Vagina (tissue), 2 donors: ENCODE measurements around the gene FCF1.

Source experiments
- CTCF ChIP-seq, 3 experiments: fragments of 450-650 bp in 2 of 3; fragments of 200-600 bp in 1 of 3; sonication (generic) in 1 of 3; IDR thresholded peaks; one replicate each; pipeline ENCODE4 v1.5.1; 2017 to 2019; ENCODE audit warnings: antibody characterized with exemption in 3 of 3, mild to moderate bottlenecking in 2 of 3, moderate library complexity in 2 of 3
- POLR2A ChIP-seq, 2 donors: fragments of 450-650 bp; IDR thresholded peaks; one replicate each; pipeline ENCODE4 v1.6.1; 2017; ENCODE audit warnings: antibody characterized with exemption in 2 of 2, mild to moderate bottlenecking in 2 of 2, moderate library complexity in 2 of 2
- POLR2AphosphoS5 ChIP-seq, 2 donors: sonication (generic); formaldehyde crosslinking; IDR thresholded peaks; one replicate each; pipeline ENCODE4 v1.9.0; 2017; ENCODE audit warnings: antibody characterized with exemption in 2 of 2, mild to moderate bottlenecking in 2 of 2, low read depth in 1 of 2; ENCODE audit not compliant: insufficient read depth in 1 of 2

- TF ChIP-seq CTCF (IDR thresholded peaks at IDR 0.05) (no peak), POLR2A (IDR thresholded peaks at IDR 0.05) (no peak), POLR2AphosphoS5 (IDR thresholded peaks at IDR 0.05; ENCODE audit: insufficient read depth in 1 of 2, low read depth in 1 of 2) (no peak)
These were observed 43.7 kb upstream of the FCF1 start for GRCh38 chr14:74669256-74669655.
